AG09309 (cell line): Measurements from ENCODE around the gene EDN2.
A peak's percentile ranks its signal among the peaks of the same experiment; 100 is the strongest.

ENCODE experiments used
- DNase-seq: peaks from one replicate; pipeline ENCODE4 v3.0.0-alpha.2; 2010; ENCODE audit warnings: low read depth
- H3K4me3 ChIP-seq: 2 replicates; pipeline ENCODE4 v1.5.1; 2011; ENCODE audit warnings: mild to moderate bottlenecking, low read depth, low read length, moderate library complexity; ENCODE audit not compliant: control insufficient read depth
- CTCF ChIP-seq: IDR thresholded peaks from 2 replicates; pipeline ENCODE4 v1.5.1; 2011; ENCODE audit warnings: mild to moderate bottlenecking, low read depth, low read length, inconsistent platforms; ENCODE audit not compliant: insufficient read depth, control insufficient read depth; ENCODE audit errors: missing control alignments

Gene EDN2

DNA sequence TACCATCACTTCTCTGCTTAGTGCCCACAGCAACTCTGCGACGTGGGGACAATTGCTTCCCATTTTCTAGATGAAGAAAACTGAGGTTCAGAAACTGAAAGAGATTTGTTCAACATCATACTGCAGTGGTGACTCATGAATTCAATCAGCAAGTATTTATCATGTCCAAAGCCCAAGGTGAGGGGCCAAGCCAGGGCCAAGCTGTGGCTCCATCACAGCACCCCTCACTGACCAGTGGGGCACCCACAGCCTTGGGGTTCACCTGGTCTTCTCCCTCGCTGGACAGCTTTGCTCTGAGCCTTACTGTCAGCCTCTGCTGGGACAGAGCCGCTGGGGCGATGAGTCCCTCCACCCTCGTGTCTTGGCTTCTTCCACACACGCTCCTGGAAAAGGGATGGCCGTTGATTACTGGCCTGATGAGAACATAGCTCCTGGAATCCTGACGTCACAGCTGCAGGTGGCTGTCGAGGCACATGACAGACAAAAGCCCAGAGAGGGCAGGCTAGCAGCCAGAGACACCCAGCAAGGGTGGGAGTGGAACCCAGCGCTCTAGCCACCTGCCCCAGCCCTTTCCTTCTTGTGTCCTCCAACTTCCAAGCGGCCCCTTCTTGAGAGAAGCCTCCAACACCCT is 6.2 kb downstream of the EDN2 start:
- no peak overlapping the region for H3K4me3 ChIP-seq
- DNase-seq, result no peak
- TF ChIP-seq CTCF, result no peak

DNA sequence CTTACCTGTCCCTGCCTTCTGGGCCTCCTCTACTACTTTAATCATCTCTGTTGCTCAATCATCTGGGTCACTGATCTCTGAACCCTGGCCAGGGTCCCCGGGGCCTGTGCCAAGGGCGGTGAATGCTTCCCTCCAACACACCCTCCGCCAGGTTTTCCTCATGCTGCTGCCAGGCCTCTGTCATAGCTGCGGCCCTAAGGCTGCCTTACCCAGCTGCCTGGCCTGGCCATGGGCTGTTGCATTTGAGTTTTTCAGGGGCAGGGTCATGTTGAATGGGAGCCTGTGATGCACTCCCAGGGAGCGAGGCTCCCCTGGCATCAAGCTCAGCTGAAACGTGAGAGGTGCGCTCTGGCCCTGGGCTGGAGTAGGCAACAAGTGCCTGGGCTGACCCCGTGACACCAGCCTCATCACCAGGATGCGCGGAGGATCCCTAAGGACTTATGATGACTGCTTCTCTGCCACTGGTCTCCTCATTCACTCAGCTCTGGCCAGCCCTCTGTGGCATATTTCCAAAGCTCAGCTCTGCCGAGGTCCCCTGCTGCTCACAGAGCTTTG is 7.6 kb downstream of the EDN2 start:
- no peak for TF ChIP-seq CTCF
- H3K4me3 ChIP-seq, result no peak overlapping the region
- DNase-seq, result no peak

DNA sequence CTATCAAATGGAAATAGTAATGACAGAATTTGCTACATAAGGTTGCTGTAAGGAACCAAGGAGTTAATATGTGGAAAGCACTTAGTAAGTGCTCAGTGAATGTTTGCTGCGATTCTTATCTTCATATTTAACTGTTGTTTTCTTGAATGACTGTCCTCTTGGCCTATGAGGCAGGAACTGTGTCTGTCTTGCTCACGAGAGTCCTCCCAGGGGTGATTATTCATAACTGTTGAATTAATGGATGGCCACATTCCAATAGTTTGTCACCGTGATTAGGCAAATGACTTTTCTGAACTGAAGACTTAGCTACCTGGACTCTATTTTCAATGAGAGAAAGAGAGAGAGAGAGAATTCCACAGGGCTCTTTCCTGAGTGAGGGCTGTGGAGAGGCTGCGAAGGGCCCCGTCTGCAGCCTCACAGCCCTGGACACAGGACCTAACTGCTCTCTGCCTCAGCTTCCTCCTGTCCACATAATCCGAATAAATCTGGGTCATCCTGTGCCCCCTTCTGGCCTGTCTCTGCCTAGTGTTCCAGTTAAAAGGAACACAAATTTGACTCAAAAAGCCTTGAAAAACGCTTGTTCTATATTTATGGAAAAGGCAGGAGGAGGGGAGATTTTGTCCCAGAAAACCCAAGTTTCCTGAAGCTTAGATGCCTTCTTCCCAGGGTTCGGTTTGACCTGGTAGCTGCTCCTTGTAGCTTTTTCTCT is 8.5 kb downstream of the EDN2 start:
- no peak overlapping the region for H3K4me3 ChIP-seq
- DNase-seq, result no peak
- peak; percentile 11 for TF ChIP-seq CTCF

DNA sequence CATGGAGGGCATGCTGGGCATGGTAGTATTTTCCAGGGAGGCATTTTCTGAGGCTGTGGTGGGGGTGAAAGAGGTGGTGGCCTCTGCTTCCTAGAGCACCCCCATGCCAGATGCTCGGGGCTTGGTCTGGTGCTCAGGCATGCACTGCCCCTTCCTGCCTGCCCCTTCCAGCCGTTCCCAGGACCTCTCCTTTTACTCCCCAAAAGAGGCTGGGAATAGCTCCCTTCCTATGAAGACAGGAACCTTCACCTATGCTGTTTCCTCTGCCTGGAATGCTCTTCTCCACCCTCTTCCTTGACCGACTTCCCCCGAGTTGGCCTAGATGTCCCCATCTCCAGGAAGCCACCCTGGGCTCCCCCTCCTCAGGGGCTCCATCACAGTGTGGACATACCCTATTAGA is 9.1 kb downstream of the EDN2 start:
- no peak overlapping the region for H3K4me3 ChIP-seq
- DNase-seq, result no peak
- no peak for TF ChIP-seq CTCF

DNA sequence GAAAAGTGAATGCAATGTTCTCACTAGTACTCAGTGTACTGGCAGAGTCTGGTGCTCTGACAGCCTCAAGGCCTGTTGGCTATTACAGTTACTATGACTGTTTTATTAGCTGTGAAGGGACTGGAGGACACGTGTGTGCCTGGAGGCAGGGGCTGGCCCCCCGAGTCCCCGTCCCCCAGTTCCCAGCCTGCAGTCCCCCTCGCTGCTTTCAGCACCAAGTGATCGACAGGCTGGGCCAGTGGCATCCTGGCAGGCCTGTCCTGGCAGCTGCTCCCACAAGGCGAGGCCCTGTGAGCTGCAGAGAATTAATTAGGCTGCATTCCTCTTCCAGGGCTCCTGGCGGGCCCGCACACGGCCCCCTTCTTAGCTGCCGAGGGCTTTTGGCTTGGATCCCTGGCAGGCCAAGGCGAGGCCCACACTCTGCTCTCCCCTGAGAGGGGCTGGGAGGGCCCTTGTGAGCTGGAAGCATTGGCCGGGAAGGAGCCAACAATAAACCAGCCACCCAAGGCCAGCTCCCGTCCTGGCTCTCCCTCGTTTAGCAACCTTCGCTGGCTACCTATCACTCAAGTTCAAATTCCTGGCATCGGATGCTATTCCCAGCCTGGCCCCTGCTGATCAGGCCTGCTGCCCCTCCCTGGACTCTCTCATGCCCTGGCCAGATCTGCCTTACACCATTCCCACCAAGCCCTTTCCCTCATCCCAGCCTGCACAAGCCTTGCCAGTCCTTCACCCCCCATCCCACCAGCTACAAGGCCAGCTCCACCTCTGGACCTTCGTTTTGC is 9.8 kb downstream of the EDN2 start:
- TF ChIP-seq CTCF, result no peak
- DNase-seq, result no peak
- no peak overlapping the region for H3K4me3 ChIP-seq

- H3K4me3 ChIP-seq, result no peak overlapping the region
- DNase-seq, result no peak
- TF ChIP-seq CTCF, result no peak
These were observed 10.6 kb downstream of the EDN2 start for GRCh38 chr1:41473738-41474362.
